K562 (cell line): ENCODE data around the gene MCEMP1. TPM values are rescaled to one million over a fixed set of nuclear protein-coding genes. Genes with fewer than 3 reads are reported as not detected.

Experiments used
- BDP1 ChIP-seq: IDR thresholded peaks from 3 replicates; pipeline ENCODE4 v1.6.1; 2011; ENCODE audit not compliant: insufficient read length, insufficient read depth
- E2F8 ChIP-seq: fragments of 450-650 bp; IDR thresholded peaks from 2 replicates; pipeline ENCODE4 v1.7.1; 2018; ENCODE audit warnings: mild to moderate bottlenecking, low read depth; ENCODE audit not compliant: partially characterized antibody
- FOXA1 ChIP-seq: fragments of 450-650 bp; IDR thresholded peaks from 2 replicates; pipeline ENCODE4 v1.6.1; 2016; ENCODE audit warnings: mild to moderate bottlenecking, borderline replicate concordance
- MGA ChIP-seq: fragments of 450-650 bp; IDR thresholded peaks from 2 replicates; pipeline ENCODE4 v1.6.1; 2016; ENCODE audit warnings: mild to moderate bottlenecking, moderate library complexity
- PBX2 ChIP-seq, 2 experiments: IDR thresholded peaks in 1 of 2; conservative IDR thresholded peaks in 1 of 2; 2 replicates each; pipeline ENCODE4 v1.6.1; 2016; ENCODE audit warnings: low read depth in 2 of 2, mild to moderate bottlenecking in 1 of 2, missing compliant biosample characterization in 1 of 2, missing genetic modification characterization in 1 of 2, moderate library complexity in 1 of 2
- ZFP91 ChIP-seq: sonication (generic); formaldehyde crosslinking; IDR thresholded peaks from 2 replicates; pipeline ENCODE4 v1.8.0; 2022; ENCODE audit warnings: mild to moderate bottlenecking, missing genetic modification reagents
- polyA plus RNA-seq, 8 experiments: library from polyadenylated mRNA; depleted of rRNA in 4 of 8; stranded (reverse) in 5 of 8; unstranded in 3 of 8; fragments of >200 nt; fragmentation: Nextera tagmentation in 2 of 8; fragmentation: Illumina TruSeq in 1 of 8; extraction: Ambion mirVana in 2 of 8; extraction: Trizol in 1 of 8; gene quantifications; 2 replicates each; pipeline versions ENCODE4 v1.2.1 to v1.2.3, GENCODE V29; 2011 to 2014; ENCODE audit warnings: inconsistent platforms in 1 of 8, missing spikeins in 1 of 8
- total RNA-seq, 7 experiments: library from RNA; depleted of rRNA in 6 of 7; stranded (reverse); fragments of >200 nt in 6 of 7; fragmentation: Illumina TruSeq in 2 of 7; extraction: Trizol in 2 of 7; gene quantifications; 2 replicates each; pipeline versions ENCODE4 v1.2.1 to v1.2.3, GENCODE V29; 2011 to 2021; ENCODE audit warnings: low replicate concordance in 1 of 7

MCEMP1 gene
- total and polyA plus RNA-seq, 9 of the 15 experiments (the other 6 are each of a cell fraction or from before 2014, with no cell fraction given), result 0.11 to 1.8 (median 0.51) TPM

- no peak for TF ChIP-seq MGA
- no peak for TF ChIP-seq ZFP91 (CRISPR knock-in tag)
- TF ChIP-seq BDP1, result no peak
- TF ChIP-seq PBX2 (CRISPR knock-in tag; IDR thresholded peaks at IDR 0.05; ENCODE audit: low read depth), result no peak
- TF ChIP-seq PBX2 (tag; conservative IDR thresholded peaks at IDR 0.05; ENCODE audit: low read depth), result no peak
- peak; percentile 39 for TF ChIP-seq E2F8
- TF ChIP-seq FOXA1, result no peak
Observed at GRCh38 chr19:7637374-7638256, 39.3 kb upstream of the MCEMP1 start (continued).
